Measurements from ENCODE around the gene TMEM238. TPM values are rescaled to one million over a fixed set of nuclear protein-coding genes. Genes with fewer than 3 reads are reported as not detected.

The TMEM238 gene
- total and polyA plus RNA-seq, 10 of the 15 experiments (the other 5 are each of a cell fraction or from before 2014, with no cell fraction given) = 0.05 to 16.9 (median 0.58) TPM; not detected in 1

GRCh38 chr19:55345101-55345817 lies 38.8 kb downstream of the TMEM238 start:
- FAIRE-seq (no peak), DNase-seq (ENCODE audit: low read depth, low spot score) (no peak), ATAC-seq (no peak)
- BruUV-seq (replicated peaks) = no TSS peak
- H3K79me2 ChIP-seq (ENCODE audit: control insufficient read depth, insufficient read depth, low read length) = peaks cover 4% of the 10 kb centered on the region
- H3K9me3 ChIP-seq (replicated peaks; ENCODE audit: control insufficient read depth, insufficient read depth, low read length) = no peaks in the 10 kb centered on the region
- H2AFZ ChIP-seq (ENCODE audit: control insufficient read depth, low read depth, low read length) = no peak overlapping the region
- in situ Hi-C loops (cut with MboI) = no loop called here
- H3K27ac ChIP-seq (ENCODE audit: control insufficient read depth, insufficient read depth) = no peak overlapping the region
- no peak overlapping the region for H3K4me2 ChIP-seq (ENCODE audit: control insufficient read depth, insufficient read depth)
- H3K9ac ChIP-seq (ENCODE audit: control insufficient read depth, insufficient read depth, low read length) = no peak overlapping the region
- H3K36me3 ChIP-seq (ENCODE audit: control insufficient read depth in 2 of 2, insufficient read depth in 2 of 2, low read length in 1 of 2) = no peaks in the 10 kb centered on the region; a peak in 1 of 4 replicates
- intact Hi-C loops (cut with micrococcal nuclease; ENCODE audit: unreplicated experiment) = no loop called here
- H3K4me1 ChIP-seq (ENCODE audit: control insufficient read depth, insufficient read depth, low read length) = peaks cover 4% of the 10 kb centered on the region; the same call in 1 of the 2 replicates
- SMC1A ChIA-PET (ENCODE audit: uncharacterized antibody, unreplicated experiment) = no interaction called here
- no peak overlapping the region for H3K4me3 ChIP-seq
- H4K20me1 ChIP-seq (ENCODE audit: control insufficient read depth, insufficient read depth) = no peaks in the 10 kb centered on the region
- 78% methylated on average over 19 of the region's 22 CpGs for WGBS (ENCODE audit: insufficient coverage, insufficient replicate concordance, low lambda C conversion rate, missing lambda C conversion rate)
- POLR2A ChIA-PET = interaction anchor here (0.5 kb wide), 1 partner anchor 19 kb away, joined by 3 read pairs; no protein-coding TSS in a partner anchor
- RAD21 ChIA-PET (ENCODE audit: unreplicated experiment) = no interaction called here
- CTCF ChIA-PET = no interaction called here
- TF ChIP-seq RFX5 (IDR thresholded peaks at IDR 0.05; ENCODE audit: low read depth, low read length) = no peak
- no peak for TF ChIP-seq MYC (IDR thresholded peaks at IDR 0.05; ENCODE audit: insufficient read depth, insufficient read length, insufficient replicate concordance, low read length, severe bottlenecking)
- 0 out of 2 replicates have a peak, but pooled peaks have one; percentile 21 for TF ChIP-seq POLR2A (IDR thresholded peaks at IDR 0.05; ENCODE audit: low read depth, low read length)
- no peak for TF ChIP-seq NR2C1 (IDR thresholded peaks at IDR 0.05)
- H3K27me3 ChIP-seq (replicated peaks in 1 of 2; ENCODE audit: control insufficient read depth in 2 of 2, insufficient read depth in 2 of 2, low read length in 1 of 2) = no peaks in the 10 kb centered on the region

GRCh38 chr19:55344444-55344843 lies 39.6 kb downstream of the TMEM238 start:
- in situ Hi-C loops (cut with MboI) = no loop called here

More at GRCh38 chr19:55344444-55344843, 39.6 kb downstream of the TMEM238 start:
- Histone ChIP-seq H4K20me1 (ENCODE audit: control insufficient read depth, insufficient read depth) (no peaks in the 10 kb centered on the region), H3K9ac (ENCODE audit: control insufficient read depth, insufficient read depth, low read length) (no peak overlapping the region), H3K9me3 (replicated peaks; ENCODE audit: control insufficient read depth, insufficient read depth, low read length) (no peaks in the 10 kb centered on the region), H3K27me3 (replicated peaks in 1 of 2; ENCODE audit: control insufficient read depth in 2 of 2, insufficient read depth in 2 of 2, low read length in 1 of 2) (no peaks in the 10 kb centered on the region), H3K27ac (ENCODE audit: control insufficient read depth, insufficient read depth) (no peak overlapping the region), H3K79me2 (ENCODE audit: control insufficient read depth, insufficient read depth, low read length) (peaks cover 7% of the 10 kb centered on the region), H3K4me1 (ENCODE audit: control insufficient read depth, insufficient read depth, low read length) (peaks cover 4% of the 10 kb centered on the region; the same call in 1 of the 2 replicates), H3K4me3 (no peak overlapping the region), H2AFZ (ENCODE audit: control insufficient read depth, low read depth, low read length) (no peak overlapping the region), H3K36me3 (ENCODE audit: control insufficient read depth in 2 of 2, insufficient read depth in 2 of 2, low read length in 1 of 2) (no peaks in the 10 kb centered on the region; a peak in 1 of 4 replicates), H3K4me2 (ENCODE audit: control insufficient read depth, insufficient read depth) (no peak overlapping the region)
- BruUV-seq (replicated peaks) = no TSS peak
- 91% methylated on average over 9 of the region's 9 CpGs for WGBS (ENCODE audit: insufficient coverage, insufficient replicate concordance, low lambda C conversion rate, missing lambda C conversion rate)
- ChIA-PET RAD21 (ENCODE audit: unreplicated experiment) (no interaction called here), CTCF (no interaction called here), POLR2A (no interaction called here), SMC1A (ENCODE audit: uncharacterized antibody, unreplicated experiment) (no interaction called here)
- intact Hi-C loops (cut with micrococcal nuclease; ENCODE audit: unreplicated experiment) = no loop called here
- FAIRE-seq (no peak), DNase-seq (ENCODE audit: low read depth, low spot score) (no peak), ATAC-seq (no peak)
- TF ChIP-seq FOXM1 (IDR thresholded peaks at IDR 0.05; ENCODE audit: low read depth, low read length) = no peak
- no peak for TF ChIP-seq BCL3 (IDR thresholded peaks at IDR 0.05; ENCODE audit: borderline replicate concordance, insufficient read depth, low read depth, low read length, poor library complexity, severe bottlenecking)
- TF ChIP-seq TCF7 (IDR thresholded peaks at IDR 0.05; ENCODE audit: borderline replicate concordance) = no peak
- no peak for TF ChIP-seq RBBP5 (conservative IDR thresholded peaks at IDR 0.05)
- no peak for TF ChIP-seq TCF3 (IDR thresholded peaks at IDR 0.05; ENCODE audit: borderline replicate concordance, insufficient read depth, low read depth, low read length)
- no peak for TF ChIP-seq BMI1 (IDR thresholded peaks at IDR 0.05; ENCODE audit: borderline replicate concordance)
- no peak for TF ChIP-seq IRF3 (IDR thresholded peaks at IDR 0.05)
- no peak for TF ChIP-seq RUNX3 (IDR thresholded peaks at IDR 0.05; ENCODE audit: low read length)
- no peak for TF ChIP-seq NFXL1 (IDR thresholded peaks at IDR 0.05; ENCODE audit: borderline replicate concordance)
- no peak for TF ChIP-seq NR2F1 (conservative IDR thresholded peaks at IDR 0.05)
- TF ChIP-seq CREB1 (IDR thresholded peaks at IDR 0.05; ENCODE audit: low read depth) = no peak
